HCT116 (cell line): ENCODE data around the gene THBS3. TPM values are rescaled to one million over a fixed set of nuclear protein-coding genes. Genes with fewer than 3 reads are reported as not detected.
"Not testable (repeated sequence)": the region's sequence is repeated elsewhere in the genome, so short reads cannot be mapped to it uniquely, and the experiment has no call there.

Source experiments
- ATAC-seq: fragments of 200-7000 bp; cut with Tn5 transposase; 2 replicates; pipeline ENCODE4 v1.9.1; 2020; ENCODE audit warnings: mild to moderate bottlenecking, moderate library complexity
- BruUV-seq: library from RNA; stranded (reverse); fragments of 400-500 nt; replicated peaks from 2 replicates; lab custom pipeline; 2021; lab: Mats Ljungman, UMichigan
- CTCF ChIA-PET: fragments of 300-600 bp; sonication (Branson Sonifier 250); formaldehyde crosslinking; loops from one replicate; lab custom pipeline; 2021; ENCODE audit warnings: antibody characterized with exemption; lab: Charles Lee
- POLR2A ChIA-PET: fragments of 300-600, 350-600 bp; sonication (Branson Sonifier 250); formaldehyde crosslinking; loops from one replicate; lab custom pipeline; 2021; ENCODE audit warnings: antibody characterized with exemption; lab: Charles Lee
- RAD21 ChIA-PET, 2 experiments: fragments of 300-600 bp; sonication (Branson Sonifier 250); formaldehyde crosslinking; loops; one replicate each; lab custom pipeline; 2023; ENCODE audit warnings: low total read pairs in 2 of 2; ENCODE audit not compliant: uncharacterized antibody in 2 of 2, unreplicated experiment in 2 of 2, low non-redundant PET in 1 of 2; lab: Charles Lee
- DNase-seq: peaks from one replicate; pipeline ENCODE4 v3.0.0-alpha.2; 2010; ENCODE audit warnings: low read depth, low spot score
- H2AFZ ChIP-seq: fragments of 200-600 bp; shearing (Covaris generic), sonication (generic); 2 replicates; pipeline ENCODE4 v1.6.1; 2017; ENCODE audit warnings: low read depth, mixed run types, mixed read lengths, antibody characterized with exemption, low read length; ENCODE audit not compliant: poor library complexity, severe bottlenecking
- H3K27ac ChIP-seq: 2 replicates; pipeline ENCODE4 v1.5.1; 2012; ENCODE audit warnings: low read depth, low read length
- H3K27me3 ChIP-seq: fragments of 200-600 bp; sonication (generic); 2 replicates; pipeline ENCODE4 v1.6.1; 2016; ENCODE audit warnings: mixed run types, low read length, mixed read lengths; ENCODE audit not compliant: insufficient read depth
- H3K36me3 ChIP-seq, 2 experiments: fragments of 200-500 bp in 1 of 2; fragments of 200-600 bp in 1 of 2; sonication (Bioruptor generic) in 1 of 2; sonication (generic) in 1 of 2; 2 replicates each; pipeline versions ENCODE4 v1.5.1 to v1.6.1; 2014 to 2016; ENCODE audit warnings: low read length in 2 of 2, inconsistent platforms in 1 of 2, mixed read lengths in 1 of 2, mixed run types in 1 of 2; ENCODE audit not compliant: insufficient read depth in 2 of 2, control insufficient read depth in 1 of 2
- H3K4me1 ChIP-seq, 2 experiments: fragments of 200-600 bp in 1 of 2; sonication (generic) in 1 of 2; 2 replicates each; pipeline versions ENCODE4 v1.5.1 to v1.6.1; 2012 to 2017; ENCODE audit warnings: low read length in 2 of 2, inconsistent platforms in 1 of 2, mild to moderate bottlenecking in 1 of 2, mixed read lengths in 1 of 2, mixed run types in 1 of 2, moderate library complexity in 1 of 2; ENCODE audit not compliant: insufficient read depth in 2 of 2, control insufficient read depth in 1 of 2
- H3K4me2 ChIP-seq: fragments of 200-600 bp; sonication (generic); 2 replicates; pipeline ENCODE4 v1.6.1; 2017; ENCODE audit warnings: mixed run types, low read length, mixed read lengths
- H3K4me3 ChIP-seq, 2 experiments: fragments of 200-600 bp in 1 of 2; sonication (generic) in 1 of 2; replicated peaks in 1 of 2; 2 replicates each; pipeline ENCODE4 v1.5.1; 2011 to 2016; ENCODE audit warnings: low read length in 2 of 2, control low read depth in 1 of 2, low read depth in 1 of 2, mild to moderate bottlenecking in 1 of 2, mixed read lengths in 1 of 2, mixed run types in 1 of 2
- H3K79me2 ChIP-seq: fragments of 200-600 bp; sonication (generic); 2 replicates; pipeline ENCODE4 v1.6.1; 2017; ENCODE audit warnings: mild to moderate bottlenecking, mixed run types, low read length, moderate library complexity, mixed read lengths; ENCODE audit not compliant: insufficient read depth
- H3K9ac ChIP-seq: fragments of 200-600 bp; sonication (generic); 2 replicates; pipeline ENCODE4 v1.6.1; 2016; ENCODE audit warnings: low read length, mixed read lengths
- H3K9me2 ChIP-seq: fragments of 200-600 bp; sonication (generic), shearing (Covaris generic); 2 replicates; pipeline ENCODE4 v1.6.1; 2017; ENCODE audit warnings: mixed run types, mild to moderate bottlenecking, moderate library complexity; ENCODE audit not compliant: insufficient read depth
- H3K9me3 ChIP-seq, 2 experiments: fragments of 200-500 bp in 1 of 2; fragments of 200-600 bp in 1 of 2; sonication (Bioruptor generic) in 1 of 2; sonication (generic) in 1 of 2; 2 replicates each; pipeline ENCODE4 v1.6.1; 2014 to 2017; ENCODE audit warnings: low read length in 2 of 2, mixed read lengths in 2 of 2, inconsistent platforms in 1 of 2, low read depth in 1 of 2, mild to moderate bottlenecking in 1 of 2, mixed run types in 1 of 2, moderate library complexity in 1 of 2; ENCODE audit not compliant: control insufficient read depth in 1 of 2, insufficient read depth in 1 of 2
- H4K20me1 ChIP-seq: fragments of 200-600 bp; sonication (generic), shearing (Covaris generic); 2 replicates; pipeline ENCODE4 v1.6.1; 2017; ENCODE audit warnings: mixed run types, mild to moderate bottlenecking, moderate library complexity; ENCODE audit not compliant: insufficient read depth
- intact Hi-C: fragments of 100-400 bp; cut with micrococcal nuclease; formaldehyde crosslinking; loops from 2 replicates; pipeline ENCODE4 v1.10.0; 2022
- total RNA-seq: library from RNA; stranded (reverse); gene quantifications from one replicate; pipeline ENCODE4 v1.2.1, GENCODE V29; 2021; ENCODE audit not compliant: unreplicated experiment

The THBS3 gene
- total RNA-seq, 1 experiment from 2014 or later, result 15.9 TPM

- ATAC-seq, H4K20me1 ChIP-seq, H3K27ac ChIP-seq, H3K9me3 ChIP-seq, H2AFZ ChIP-seq, DNase-seq, H3K27me3 ChIP-seq, H3K36me3 ChIP-seq, H3K9ac ChIP-seq, CTCF ChIA-PET, H3K4me2 ChIP-seq, H3K4me3 ChIP-seq, intact Hi-C loops, H3K4me1 ChIP-seq, BruUV-seq, H3K79me2 ChIP-seq, H3K9me2 ChIP-seq, POLR2A ChIA-PET, RAD21 ChIA-PET: not testable (repeated sequence)
Observed at GRCh38 chr1:155233502-155233901, 25.8 kb upstream of the THBS3 start.

GRCh38 chr1:155232001-155232978 is 24.6 kb upstream of the THBS3 start:
- H3K4me1 ChIP-seq, H3K9me3 ChIP-seq, CTCF ChIA-PET, H3K27ac ChIP-seq, ATAC-seq, H2AFZ ChIP-seq, POLR2A ChIA-PET, H3K9me2 ChIP-seq, H3K36me3 ChIP-seq, H3K79me2 ChIP-seq, H3K9ac ChIP-seq, RAD21 ChIA-PET, H3K4me2 ChIP-seq, DNase-seq, H3K4me3 ChIP-seq, H4K20me1 ChIP-seq, H3K27me3 ChIP-seq, BruUV-seq, intact Hi-C loops: not testable (repeated sequence)
